Mesenchymal stem cell (in vitro differentiated cells and primary cell): ENCODE measurements around the gene ATG7.
A peak's percentile ranks its signal among the peaks of the same experiment; 100 is the strongest.

Experiments
- DNase-seq: peaks from one replicate; pipeline ENCODE4 v3.0.0-alpha.2; 2013
- H2AFZ ChIP-seq: one replicate; pipeline ENCODE4 v1.6.1; 2013; ENCODE audit warnings: low read depth, mild to moderate bottlenecking, control low read depth, inconsistent platforms, low read length, moderate library complexity
- H2AK5ac ChIP-seq: 2 replicates; pipeline ENCODE4 v1.6.1; 2013; ENCODE audit warnings: low read length, moderate library complexity, mild to moderate bottlenecking, inconsistent platforms; ENCODE audit not compliant: severe bottlenecking
- H2BK120ac ChIP-seq: one replicate; pipeline ENCODE4 v1.6.1; 2013; ENCODE audit warnings: low read depth, mild to moderate bottlenecking, inconsistent platforms, low read length, moderate library complexity
- H2BK12ac ChIP-seq, 2 experiments: one replicate each; pipeline ENCODE4 v1.6.1; 2013; ENCODE audit warnings: inconsistent platforms in 2 of 2, low read length in 2 of 2, mild to moderate bottlenecking in 2 of 2, moderate library complexity in 2 of 2, control low read depth in 1 of 2
- H2BK15ac ChIP-seq: one replicate; pipeline ENCODE4 v1.6.1; 2013; ENCODE audit warnings: mild to moderate bottlenecking, low read depth, inconsistent platforms; ENCODE audit not compliant: poor library complexity, severe bottlenecking
- H2BK5ac ChIP-seq: 2 replicates; pipeline ENCODE4 v1.6.1; 2013; ENCODE audit warnings: low read depth, mild to moderate bottlenecking, low read length, control low read depth, inconsistent platforms; ENCODE audit not compliant: poor library complexity, severe bottlenecking
- H3K14ac ChIP-seq, 2 experiments: one replicate each; pipeline ENCODE4 v1.6.1; 2013; ENCODE audit warnings: inconsistent platforms in 2 of 2, low read length in 2 of 2, control low read depth in 1 of 2, mild to moderate bottlenecking in 1 of 2, moderate library complexity in 1 of 2
- H3K18ac ChIP-seq, 2 experiments: one replicate each; pipeline ENCODE4 v1.6.1; 2013; ENCODE audit warnings: inconsistent platforms in 2 of 2, low read length in 2 of 2, control low read depth in 1 of 2, low read depth in 1 of 2, mild to moderate bottlenecking in 1 of 2
- H3K23ac ChIP-seq, 2 experiments: one replicate each; pipeline ENCODE4 v1.6.1; 2013; ENCODE audit warnings: inconsistent platforms in 2 of 2, low read length in 2 of 2, mild to moderate bottlenecking in 2 of 2, moderate library complexity in 2 of 2, control low read depth in 1 of 2
- H3K27ac ChIP-seq: 2 replicates; pipeline ENCODE4 v1.5.1; 2013; ENCODE audit warnings: mild to moderate bottlenecking, moderate library complexity, low read length, control low read depth, inconsistent platforms; ENCODE audit not compliant: poor library complexity, severe bottlenecking
- H3K27me3 ChIP-seq, 2 experiments: 2 replicates each; pipeline versions ENCODE4 v1.6.1 to v1.7.0; 2013; ENCODE audit warnings: low read length in 2 of 2, mild to moderate bottlenecking in 2 of 2, moderate library complexity in 2 of 2, control low read depth in 1 of 2, inconsistent platforms in 1 of 2; ENCODE audit not compliant: control insufficient read depth in 1 of 2, insufficient read depth in 1 of 2
- H3K36me3 ChIP-seq, 2 experiments: 2 replicates each; pipeline versions ENCODE4 v1.6.1 to v1.7.0; 2013; ENCODE audit warnings: low read length in 2 of 2, control low read depth in 1 of 2, inconsistent platforms in 1 of 2, low read depth in 1 of 2, mild to moderate bottlenecking in 1 of 2; ENCODE audit not compliant: insufficient read depth in 2 of 2, control insufficient read depth in 1 of 2
- H3K4ac ChIP-seq, 2 experiments: one replicate each; pipeline ENCODE4 v1.6.1; 2013; ENCODE audit warnings: inconsistent platforms in 2 of 2, low read length in 2 of 2, mild to moderate bottlenecking in 2 of 2, moderate library complexity in 2 of 2, control low read depth in 1 of 2, low read depth in 1 of 2
- H3K4me1 ChIP-seq: 2 replicates; pipeline ENCODE4 v1.6.1; 2013; ENCODE audit warnings: low read depth, low read length, control low read depth; ENCODE audit not compliant: control insufficient read depth, insufficient read depth
- H3K4me2 ChIP-seq: 2 replicates; pipeline ENCODE4 v1.6.1; 2013; ENCODE audit warnings: low read length, mild to moderate bottlenecking, inconsistent platforms; ENCODE audit not compliant: poor library complexity, severe bottlenecking
- H3K4me3 ChIP-seq, 2 experiments: 2 replicates each; pipeline versions ENCODE4 v1.5.1 to v1.7.0; 2013; ENCODE audit warnings: low read length in 2 of 2, mild to moderate bottlenecking in 2 of 2, control low read depth in 1 of 2, low read depth in 1 of 2; ENCODE audit not compliant: insufficient read depth in 1 of 2
- H3K79me1 ChIP-seq: replicated peaks from 2 replicates; pipeline ENCODE4 v1.6.1; 2013; ENCODE audit warnings: mild to moderate bottlenecking, control low read depth, low read length, inconsistent platforms; ENCODE audit not compliant: poor library complexity, severe bottlenecking
- H3K9ac ChIP-seq: 2 replicates; pipeline ENCODE4 v1.7.0; 2013; ENCODE audit warnings: mild to moderate bottlenecking, low read length, moderate library complexity
- H3K9me3 ChIP-seq: 2 replicates; pipeline ENCODE4 v1.7.0; 2013; ENCODE audit warnings: mild to moderate bottlenecking, low read length; ENCODE audit not compliant: control insufficient read depth
- H4K8ac ChIP-seq: one replicate; pipeline ENCODE4 v1.6.1; 2013; ENCODE audit warnings: inconsistent platforms, mild to moderate bottlenecking, low read length, moderate library complexity
- H4K91ac ChIP-seq: one replicate; pipeline ENCODE4 v1.6.1; 2013; ENCODE audit warnings: mild to moderate bottlenecking, low read length, inconsistent platforms
- WGBS: methylation state at CpG from one replicate; pipeline ENCODE4 v1.1.7; 2013; ENCODE audit warnings: mixed read lengths; 5-methylcytosine and 5-hydroxymethylcytosine counted together

The ATG7 gene

DNA sequence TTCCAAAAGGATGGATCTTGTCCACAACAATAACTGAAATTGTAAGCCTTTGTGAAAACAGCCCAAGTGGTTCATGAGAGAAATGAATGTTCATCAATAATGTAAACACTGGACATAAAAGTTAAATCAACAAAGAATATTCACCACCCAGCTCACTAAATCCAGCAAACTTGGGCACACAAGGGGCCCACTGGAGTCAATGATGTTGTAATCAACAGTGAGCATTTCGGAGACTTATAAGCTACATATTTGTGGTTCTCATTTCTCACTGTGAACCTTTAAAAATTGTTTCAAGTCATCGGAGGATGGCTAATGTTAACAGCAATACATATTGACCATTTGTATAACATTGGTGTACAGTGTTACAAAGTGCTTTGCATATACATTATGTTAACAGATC is 308.4 kb downstream of the ATG7 start:
- Histone ChIP-seq H2BK15ac (no peak overlapping the region), H3K79me1 (peaks cover 8% of the 10 kb centered on the region), H3K14ac (no peak overlapping the region), H3K18ac (no peak overlapping the region), H3K9ac (no peak overlapping the region), H2BK5ac (no peak overlapping the region), H2BK12ac (no peak overlapping the region), H2AK5ac (no peak overlapping the region), H3K4me2 (no peak overlapping the region), H2AFZ (no peak overlapping the region), H3K4me3 (no peak overlapping the region), H3K4me1 (peaks cover 27% of the 10 kb centered on the region), H3K9me3 (no peaks in the 10 kb centered on the region), H4K8ac (no peak overlapping the region), H3K36me3 (peaks cover 0 to 6% of the 10 kb centered on the region in 2 experiments), H4K91ac (no peak overlapping the region), H3K4ac (no peak overlapping the region), H3K27me3 (no peaks in the 10 kb centered on the region), H3K23ac (no peak overlapping the region), H3K27ac (no peak overlapping the region), H2BK120ac (no peak overlapping the region)
- no peak for DNase-seq
- WGBS = 100% methylated on average over 1 of the region's 2 CpGs

GRCh38 chr3:11581237-11582190 is 309.3 kb downstream of the ATG7 start:
- Histone ChIP-seq H3K27me3 (no peaks in the 10 kb centered on the region), H3K9me3 (no peaks in the 10 kb centered on the region), H4K91ac (peak overlapping the region; percentile 40), H2BK120ac (no peak overlapping the region), H3K14ac (peak overlapping the region in 1 of 2 experiments; percentile 22), H2BK15ac (no peak overlapping the region), H3K18ac (peak overlapping the region; percentile 35 to 79), H3K4me1 (peaks cover 26% of the 10 kb centered on the region), H3K36me3 (peaks cover 0 to 12% of the 10 kb centered on the region in 2 experiments), H2BK12ac (peak overlapping the region in 1 of 2 experiments; percentile 8), H3K27ac (peak overlapping the region; percentile 82), H2AK5ac (no peak overlapping the region), H3K79me1 (peaks cover 8% of the 10 kb centered on the region), H4K8ac (peak overlapping the region; percentile 20), H3K4me3 (peak overlapping the region in 1 of 2 experiments; percentile 75), H3K4me2 (peak overlapping the region; percentile 70), H3K9ac (peak overlapping the region; percentile 70), H2AFZ (no peak overlapping the region), H3K4ac (peak overlapping the region; percentile 19 to 42), H3K23ac (no peak overlapping the region), H2BK5ac (peak overlapping the region; percentile 63)
- 83% methylated on average over 7 of the region's 16 CpGs for WGBS
- no peak for DNase-seq

GRCh38 chr3:11582191-11582968 is 310.2 kb downstream of the ATG7 start:
- Histone ChIP-seq H3K79me1 (peaks cover 3% of the 10 kb centered on the region), H4K91ac (no peak overlapping the region), H2AK5ac (peak overlapping the region; percentile 14), H2BK12ac (peak overlapping the region in 1 of 2 experiments; percentile 51), H3K27ac (peak overlapping the region; percentile 82), H3K4me1 (peaks cover 22% of the 10 kb centered on the region), H2BK120ac (no peak overlapping the region), H3K14ac (no peak overlapping the region), H3K23ac (no peak overlapping the region), H3K18ac (peak overlapping the region in 1 of 2 experiments; percentile 79), H2AFZ (no peak overlapping the region), H3K9me3 (no peaks in the 10 kb centered on the region), H2BK15ac (no peak overlapping the region), H2BK5ac (peak overlapping the region; percentile 63), H3K4me2 (peak overlapping the region; percentile 70), H3K9ac (peak overlapping the region; percentile 70), H3K4me3 (peak overlapping the region in 1 of 2 experiments; percentile 75), H3K4ac (peak overlapping the region; percentile 42 to 65), H3K27me3 (no peaks in the 10 kb centered on the region), H3K36me3 (peaks cover 0 to 15% of the 10 kb centered on the region in 2 experiments), H4K8ac (peak overlapping the region; percentile 66)
- DNase-seq = peak; percentile 79
- 6% methylated on average over 9 of the region's 13 CpGs for WGBS

DNA sequence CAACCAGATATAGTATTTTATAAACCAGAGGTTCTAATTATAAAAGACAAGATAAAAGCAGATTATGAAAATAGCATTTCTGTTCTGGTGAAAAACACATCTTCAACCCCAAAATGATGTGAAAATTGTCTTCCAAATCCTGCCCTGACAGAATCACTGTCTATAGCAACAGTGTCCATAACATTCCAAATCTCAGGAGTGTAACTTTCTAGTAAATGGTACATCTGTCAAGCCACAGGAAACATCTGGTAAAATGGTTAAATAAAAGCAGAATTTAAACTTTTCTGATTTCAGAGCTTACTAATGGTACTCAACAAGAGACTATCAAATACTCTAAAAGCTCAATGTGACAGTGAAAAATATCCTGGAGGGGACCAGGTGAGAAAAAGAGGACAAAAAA is 311.0 kb downstream of the ATG7 start:
- Histone ChIP-seq H2BK120ac (no peak overlapping the region), H3K9me3 (no peaks in the 10 kb centered on the region), H3K4me3 (peak overlapping the region in 1 of 2 experiments; percentile 75), H3K4me2 (no peak overlapping the region), H2BK5ac (no peak overlapping the region), H3K79me1 (peaks cover under 1% of the 10 kb centered on the region), H3K27ac (peak overlapping the region; percentile 82), H3K14ac (no peak overlapping the region), H4K91ac (no peak overlapping the region), H3K23ac (no peak overlapping the region), H3K4me1 (peaks cover 23% of the 10 kb centered on the region), H2AFZ (no peak overlapping the region), H3K27me3 (no peaks in the 10 kb centered on the region), H4K8ac (no peak overlapping the region), H2BK12ac (peak overlapping the region in 1 of 2 experiments; percentile 84), H2AK5ac (no peak overlapping the region), H3K9ac (peak overlapping the region; percentile 70), H2BK15ac (no peak overlapping the region), H3K36me3 (peaks cover 6 to 21% of the 10 kb centered on the region in 2 experiments), H3K18ac (peak overlapping the region in 1 of 2 experiments; percentile 46), H3K4ac (no peak overlapping the region)
- peak; percentile 44 for DNase-seq
